Heart left ventricle (tissue), 13 donors: ENCODE results near the gene WBP11.

Experiments used
- POLR2A ChIP-seq, 2 donors: fragments of 450-650 bp; IDR thresholded peaks; one replicate each; pipeline ENCODE4 v1.6.1; 2017; ENCODE audit warnings: antibody characterized with exemption in 2 of 2, mild to moderate bottlenecking in 2 of 2, moderate library complexity in 2 of 2
- TF ChIP-seq, protein P1 (sequence below), 12 donors: fragments of 200-600 bp; sonication (generic) in 4 of 12; IDR thresholded peaks; one replicate each; pipeline versions ENCODE4 v1.5.0 to v1.8.0; 2018 to 2022; ENCODE audit warnings: antibody characterized with exemption in 12 of 12, mild to moderate bottlenecking in 5 of 12
- donor health status: ischemic (EF 13 %, LVEDD 7.1; RV severe dilation, severe dysfunction).
- donor health status: DM: no; HTN: yes; CAD: no.
- donor health status: DM: no; HTN: no; CAD: no.
- donor health status: ischemic (EF 25% LVEDD 6.9; RV normal size, moderate dysfunction).
- donor health status: ischemic (EF 25% LVEDD 5.7; RV mildly dilated, moderate dysfunction).
- donor health status: ischemic (EF 35%, LVEDD 5.7; RV mildly dilated, moderate dysfunction).
- donor health status: nonischemic (EF 11% LVEDD 7.7; RV severe dilation, severe dysfunction).
- donor health status: DM: yes; HTN: yes; CAD: no.
- donor health status: PGD.
- donor health status: ischemic (EF 29% LVEDD 5.4; RV normal size, mild dysfunction).
- donor health status: nonischemic (EF 23%, LVEDD 6.1; RV moderate dilation, normal function).

GRCh38 chr12:14773685-14774073, 29.6 kb downstream of the WBP11 start:
- TF ChIP-seq, protein P1, sequence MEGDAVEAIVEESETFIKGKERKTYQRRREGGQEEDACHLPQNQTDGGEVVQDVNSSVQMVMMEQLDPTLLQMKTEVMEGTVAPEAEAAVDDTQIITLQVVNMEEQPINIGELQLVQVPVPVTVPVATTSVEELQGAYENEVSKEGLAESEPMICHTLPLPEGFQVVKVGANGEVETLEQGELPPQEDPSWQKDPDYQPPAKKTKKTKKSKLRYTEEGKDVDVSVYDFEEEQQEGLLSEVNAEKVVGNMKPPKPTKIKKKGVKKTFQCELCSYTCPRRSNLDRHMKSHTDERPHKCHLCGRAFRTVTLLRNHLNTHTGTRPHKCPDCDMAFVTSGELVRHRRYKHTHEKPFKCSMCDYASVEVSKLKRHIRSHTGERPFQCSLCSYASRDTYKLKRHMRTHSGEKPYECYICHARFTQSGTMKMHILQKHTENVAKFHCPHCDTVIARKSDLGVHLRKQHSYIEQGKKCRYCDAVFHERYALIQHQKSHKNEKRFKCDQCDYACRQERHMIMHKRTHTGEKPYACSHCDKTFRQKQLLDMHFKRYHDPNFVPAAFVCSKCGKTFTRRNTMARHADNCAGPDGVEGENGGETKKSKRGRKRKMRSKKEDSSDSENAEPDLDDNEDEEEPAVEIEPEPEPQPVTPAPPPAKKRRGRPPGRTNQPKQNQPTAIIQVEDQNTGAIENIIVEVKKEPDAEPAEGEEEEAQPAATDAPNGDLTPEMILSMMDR (IDR thresholded peaks at IDR 0.05) = no peak
- no peak for TF ChIP-seq POLR2A (IDR thresholded peaks at IDR 0.05)
